Hepatocyte (in vitro differentiated cells): ENCODE measurements around the gene GAS1. TPM values are rescaled to one million over a fixed set of nuclear protein-coding genes. Genes with fewer than 3 reads are reported as not detected.

Experiments
- DNase-seq: peaks from one replicate; pipeline ENCODE4 v3.0.0-alpha.2; 2016; ENCODE audit warnings: low spot score
- H2AFZ ChIP-seq: fragments of 200-600 bp; sonication (generic); 2 replicates; pipeline ENCODE4 v1.6.0; 2016; ENCODE audit warnings: antibody characterized with exemption, mild to moderate bottlenecking
- H3K27ac ChIP-seq: fragments of 200-600 bp; sonication (generic); 2 replicates; pipeline ENCODE4 v1.5.1; 2016; ENCODE audit warnings: mild to moderate bottlenecking
- H3K27me3 ChIP-seq: fragments of 200-600 bp; sonication (generic); 2 replicates; pipeline ENCODE4 v1.6.1; 2016
- H3K36me3 ChIP-seq: fragments of 200-600 bp; sonication (generic); replicated peaks from 2 replicates; pipeline ENCODE4 v1.5.1; 2016; ENCODE audit warnings: low read depth; ENCODE audit not compliant: insufficient read depth
- H3K4me1 ChIP-seq: fragments of 200-600 bp; sonication (generic); 2 replicates; pipeline ENCODE4 v1.5.1; 2016; ENCODE audit warnings: mild to moderate bottlenecking, moderate library complexity; ENCODE audit not compliant: insufficient read depth
- H3K4me2 ChIP-seq: fragments of 200-600 bp; sonication (generic); 2 replicates; pipeline ENCODE4 v1.6.0; 2016
- H3K4me3 ChIP-seq: fragments of 200-600 bp; sonication (generic); 2 replicates; pipeline ENCODE4 v1.5.1; 2016; ENCODE audit warnings: mild to moderate bottlenecking
- H3K79me2 ChIP-seq: fragments of 200-600 bp; sonication (generic); 2 replicates; pipeline ENCODE4 v1.6.0; 2017; ENCODE audit warnings: mild to moderate bottlenecking
- H3K9me2 ChIP-seq: fragments of 200-600 bp; sonication (generic); replicated peaks from 2 replicates; pipeline ENCODE4 v1.6.0; 2017; ENCODE audit warnings: mild to moderate bottlenecking; ENCODE audit not compliant: insufficient read depth
- H3K9me3 ChIP-seq: fragments of 200-600 bp; sonication (generic); 2 replicates; pipeline ENCODE4 v1.5.1; 2016; ENCODE audit warnings: low read depth, mild to moderate bottlenecking
- H4K20me1 ChIP-seq: fragments of 200-600 bp; sonication (generic); 2 replicates; pipeline ENCODE4 v1.6.0; 2016; ENCODE audit warnings: mild to moderate bottlenecking; ENCODE audit not compliant: insufficient read depth, poor library complexity, severe bottlenecking
- EZH2 ChIP-seq: fragments of 200-600 bp; sonication (generic); IDR thresholded peaks from 2 replicates; pipeline ENCODE4 v1.6.1; 2016; ENCODE audit warnings: antibody characterized with exemption, mild to moderate bottlenecking, borderline replicate concordance
- EZH2phosphoT487 ChIP-seq: fragments of 200-600 bp; sonication (generic); IDR thresholded peaks from one replicate; pipeline ENCODE4 v1.6.1; 2018; ENCODE audit warnings: antibody characterized with exemption, mild to moderate bottlenecking, low read depth, moderate library complexity; ENCODE audit not compliant: unreplicated experiment, severe bottlenecking
- WGBS: methylation state at CpG from one replicate; pipeline ENCODE4 v1.1.6; 2016; ENCODE audit warnings: low lambda C conversion rate; ENCODE audit errors: missing lambda C conversion rate; 5-methylcytosine and 5-hydroxymethylcytosine counted together
- polyA plus RNA-seq: library from polyadenylated mRNA; unstranded; fragments of >200 nt; fragmentation: Nextera tagmentation; extraction: Ambion mirVana; gene quantifications from 2 replicates; pipeline ENCODE4 v1.2.1, GENCODE V29; 2016
- total RNA-seq: library from RNA; depleted of rRNA; stranded (reverse); fragments of >200 nt; gene quantifications from 2 replicates; pipeline ENCODE4 v1.2.3, GENCODE V29; 2014
- TF ChIP-seq, protein P1 (sequence below): fragments of 200-600 bp; sonication (generic); IDR thresholded peaks from 2 replicates; pipeline ENCODE4 v1.5.1; 2016; ENCODE audit warnings: antibody characterized with exemption, mild to moderate bottlenecking; ENCODE audit not compliant: poor library complexity

The GAS1 gene
- total and polyA plus RNA-seq, 2 experiments from 2014 or later = 61.3 to 101 TPM

DNA sequence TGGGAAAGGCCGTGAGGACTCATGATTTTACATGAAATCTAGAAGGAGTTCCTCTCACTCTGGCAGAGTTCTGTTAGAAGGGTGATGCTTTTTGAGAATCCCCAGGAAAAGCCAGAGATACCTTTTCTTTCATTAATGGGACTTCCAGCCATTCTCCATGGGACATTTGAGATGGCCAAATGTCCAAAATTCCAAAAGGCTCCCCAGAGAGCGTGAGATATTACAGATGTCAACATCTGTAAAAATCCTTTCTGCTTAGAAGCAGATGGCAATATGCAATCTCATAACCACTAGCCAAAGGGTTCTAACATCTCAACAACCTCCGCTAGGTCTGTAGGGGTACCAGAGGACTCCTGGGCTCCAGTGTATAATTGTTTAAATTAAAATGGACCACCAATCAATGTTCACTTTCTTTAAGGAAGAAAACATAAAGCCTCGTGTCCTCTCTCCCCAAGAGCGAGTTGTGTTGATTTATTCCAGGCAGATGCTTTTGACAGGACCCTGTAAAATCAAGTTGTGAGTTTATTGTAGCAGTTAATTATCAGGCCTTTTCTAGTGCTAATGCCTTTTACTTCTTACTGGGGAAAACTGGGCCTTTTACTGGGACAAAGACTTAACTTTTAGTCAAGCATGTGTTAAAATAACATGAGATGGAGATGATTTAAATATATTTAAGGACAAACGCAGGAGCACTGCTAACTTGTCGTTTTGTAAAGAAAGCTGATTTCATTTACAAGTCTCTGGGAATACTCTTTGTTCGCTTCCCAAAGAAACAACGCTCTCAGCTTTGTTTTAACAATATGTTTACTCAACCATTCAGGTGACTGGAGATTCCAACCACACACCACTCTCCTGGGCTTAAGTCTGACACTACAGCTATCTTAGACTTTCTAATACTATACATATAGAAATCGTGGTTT, 4.8 kb downstream of the GAS1 start:
- H3K9me3 ChIP-seq = no peaks in the 10 kb centered on the region
- peaks cover 15% of the 10 kb centered on the region for H3K79me2 ChIP-seq
- DNase-seq = no peak
- 31% methylated on average over 10 of the region's 10 CpGs for WGBS
- H4K20me1 ChIP-seq = peaks cover 11% of the 10 kb centered on the region
- H3K4me2 ChIP-seq = peak overlapping the region; percentile 86
- no peak overlapping the region for H3K27ac ChIP-seq
- peaks cover 52% of the 10 kb centered on the region for H3K27me3 ChIP-seq
- TF ChIP-seq EZH2phosphoT487 (no peak), EZH2 (no peak)
- TF ChIP-seq, protein P1, sequence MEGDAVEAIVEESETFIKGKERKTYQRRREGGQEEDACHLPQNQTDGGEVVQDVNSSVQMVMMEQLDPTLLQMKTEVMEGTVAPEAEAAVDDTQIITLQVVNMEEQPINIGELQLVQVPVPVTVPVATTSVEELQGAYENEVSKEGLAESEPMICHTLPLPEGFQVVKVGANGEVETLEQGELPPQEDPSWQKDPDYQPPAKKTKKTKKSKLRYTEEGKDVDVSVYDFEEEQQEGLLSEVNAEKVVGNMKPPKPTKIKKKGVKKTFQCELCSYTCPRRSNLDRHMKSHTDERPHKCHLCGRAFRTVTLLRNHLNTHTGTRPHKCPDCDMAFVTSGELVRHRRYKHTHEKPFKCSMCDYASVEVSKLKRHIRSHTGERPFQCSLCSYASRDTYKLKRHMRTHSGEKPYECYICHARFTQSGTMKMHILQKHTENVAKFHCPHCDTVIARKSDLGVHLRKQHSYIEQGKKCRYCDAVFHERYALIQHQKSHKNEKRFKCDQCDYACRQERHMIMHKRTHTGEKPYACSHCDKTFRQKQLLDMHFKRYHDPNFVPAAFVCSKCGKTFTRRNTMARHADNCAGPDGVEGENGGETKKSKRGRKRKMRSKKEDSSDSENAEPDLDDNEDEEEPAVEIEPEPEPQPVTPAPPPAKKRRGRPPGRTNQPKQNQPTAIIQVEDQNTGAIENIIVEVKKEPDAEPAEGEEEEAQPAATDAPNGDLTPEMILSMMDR = no peak
- no peak overlapping the region for H3K4me3 ChIP-seq
- H2AFZ ChIP-seq = no peak overlapping the region
- peaks cover 19% of the 10 kb centered on the region for H3K4me1 ChIP-seq
- no peaks in the 10 kb centered on the region for H3K36me3 ChIP-seq
- no peaks in the 10 kb centered on the region for H3K9me2 ChIP-seq

DNA sequence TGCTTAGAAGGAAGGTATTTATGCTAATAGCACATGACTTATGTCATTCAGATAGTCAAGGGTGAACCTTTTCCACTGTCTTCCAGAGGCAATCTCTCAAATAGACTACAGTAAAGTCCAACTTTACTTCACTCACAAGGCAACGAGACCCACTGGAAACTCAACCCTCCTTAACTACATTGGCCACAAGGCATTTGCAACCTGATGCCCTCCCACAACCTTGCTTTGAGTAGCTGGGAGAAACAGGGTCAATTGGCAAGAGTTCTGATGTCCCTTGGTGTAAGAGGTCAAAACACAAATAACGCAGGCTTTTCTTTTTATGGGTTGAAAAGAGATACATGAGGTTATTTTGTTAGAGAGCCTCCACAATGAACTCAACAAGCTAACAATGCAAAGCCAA, 6.1 kb downstream of the GAS1 start:
- no peaks in the 10 kb centered on the region for H3K9me3 ChIP-seq
- H4K20me1 ChIP-seq = peaks cover 11% of the 10 kb centered on the region
- H3K4me3 ChIP-seq = no peak overlapping the region
- 59% methylated on average over 2 of the region's 2 CpGs for WGBS
- TF ChIP-seq, protein P1 = no peak
- TF ChIP-seq EZH2 (no peak), EZH2phosphoT487 (no peak)
- peaks cover 19% of the 10 kb centered on the region for H3K4me1 ChIP-seq
- H3K4me2 ChIP-seq = no peak overlapping the region
- no peak for DNase-seq
- peaks cover 52% of the 10 kb centered on the region for H3K27me3 ChIP-seq
- no peak overlapping the region for H2AFZ ChIP-seq
- H3K27ac ChIP-seq = no peak overlapping the region
- H3K36me3 ChIP-seq = no peaks in the 10 kb centered on the region
- peaks cover 15% of the 10 kb centered on the region for H3K79me2 ChIP-seq
- no peaks in the 10 kb centered on the region for H3K9me2 ChIP-seq

DNA sequence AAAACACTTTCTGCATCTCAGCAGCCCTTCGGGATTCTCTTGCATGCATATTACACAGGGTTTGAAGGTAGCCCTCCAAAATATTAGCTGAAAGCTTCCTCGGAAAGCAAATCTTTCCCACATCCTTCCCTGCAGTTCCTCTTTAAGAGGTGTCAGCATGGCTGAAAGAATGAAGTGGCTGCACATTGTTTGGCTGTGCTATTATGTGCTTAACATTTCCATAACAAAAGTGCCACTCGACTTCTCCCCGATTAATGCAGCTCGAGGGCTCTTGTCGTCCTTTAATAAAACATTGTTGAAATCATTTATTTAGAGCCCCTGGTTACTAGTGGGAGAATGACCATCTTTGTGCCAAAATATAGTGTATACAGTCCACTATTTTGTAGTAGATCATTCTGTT, 6.5 kb downstream of the GAS1 start:
- no peaks in the 10 kb centered on the region for H3K9me3 ChIP-seq
- peaks cover 52% of the 10 kb centered on the region for H3K27me3 ChIP-seq
- no peak overlapping the region for H3K4me3 ChIP-seq
- peaks cover 11% of the 10 kb centered on the region for H4K20me1 ChIP-seq
- no peak overlapping the region for H2AFZ ChIP-seq
- no peak for DNase-seq
- no peak overlapping the region for H3K27ac ChIP-seq
- WGBS = 28% methylated on average over 6 of the region's 6 CpGs
- no peak for TF ChIP-seq EZH2phosphoT487
- TF ChIP-seq, protein P1 = no peak
- no peak for TF ChIP-seq EZH2
- no peak overlapping the region for H3K4me2 ChIP-seq
- H3K9me2 ChIP-seq = no peaks in the 10 kb centered on the region
- peaks cover 15% of the 10 kb centered on the region for H3K79me2 ChIP-seq
- H3K36me3 ChIP-seq = no peaks in the 10 kb centered on the region
- H3K4me1 ChIP-seq = peaks cover 19% of the 10 kb centered on the region
